Suppressor macrophage (primary cell): ENCODE data around the gene C5orf15.

Experiments
- DNase-seq, 4 experiments: peaks; one replicate each; pipeline ENCODE4 v3.0.0-alpha.2; 2020 to 2022

C5orf15 gene

DNA sequence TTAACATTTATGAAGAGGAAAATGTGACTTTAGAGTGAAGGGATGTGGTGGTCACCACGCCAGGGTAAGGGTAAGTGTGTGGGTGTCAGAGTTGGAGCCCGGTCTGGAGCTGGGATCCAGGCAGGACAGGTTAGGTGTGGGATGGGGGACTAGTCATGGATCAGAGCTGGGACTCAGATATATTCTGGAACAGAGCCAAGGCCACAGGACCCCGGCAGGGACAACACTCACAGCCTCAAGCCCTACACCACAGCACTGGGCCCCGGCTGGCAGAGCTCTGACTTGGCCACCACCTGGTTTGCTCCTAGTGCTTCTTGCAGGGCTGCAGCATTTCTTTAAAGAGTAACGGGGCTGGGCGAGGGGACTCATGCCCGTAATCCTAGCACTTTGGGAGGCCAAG lies 47.4 kb downstream of the C5orf15 start:
- no peak for DNase-seq

DNA sequence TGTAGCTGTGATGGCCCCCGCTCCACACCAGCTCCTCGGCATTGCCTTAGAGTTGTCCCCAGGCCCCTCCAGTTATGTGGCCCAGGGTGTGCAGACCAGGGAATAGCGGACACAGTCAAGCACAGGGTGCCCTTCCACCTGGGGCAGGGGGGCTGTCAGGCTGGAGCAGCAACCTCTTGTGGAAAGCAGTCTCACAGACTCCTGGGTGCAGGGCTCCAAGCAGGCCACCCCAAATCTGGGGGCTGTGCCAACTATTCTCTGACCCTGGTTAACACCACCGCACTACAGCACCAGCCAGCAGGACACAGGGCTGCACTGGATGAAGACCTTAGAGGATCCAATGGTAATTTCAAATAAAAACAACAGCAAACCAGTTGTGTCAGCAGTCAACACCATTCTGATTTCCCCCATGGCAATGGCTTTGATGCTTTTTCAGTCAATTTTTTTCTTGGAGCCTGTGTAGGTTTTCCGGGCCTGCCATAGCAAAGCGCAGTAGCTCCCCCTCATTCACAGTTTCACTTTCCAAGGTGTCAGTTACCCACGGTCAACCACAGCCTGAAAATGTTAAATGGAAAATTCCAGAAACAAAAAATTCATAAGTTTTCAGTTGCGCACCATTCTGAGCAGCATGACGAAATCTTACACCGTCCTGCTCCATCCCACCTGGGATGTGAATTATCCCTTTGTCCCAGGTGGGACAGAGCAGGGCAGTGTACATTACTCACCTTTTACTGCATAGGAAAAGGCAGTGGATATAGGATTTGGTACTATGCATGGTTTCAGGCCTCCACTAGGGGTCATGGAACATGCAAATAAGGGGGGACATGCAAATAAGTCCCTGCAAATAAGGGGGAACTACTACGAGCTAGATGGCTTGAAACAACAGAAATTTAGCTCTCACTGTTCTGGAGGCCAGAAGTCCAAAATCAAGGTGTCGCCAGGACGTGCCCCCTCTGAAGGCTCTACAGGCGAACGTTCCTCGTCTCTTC lies 49.0 kb downstream of the C5orf15 start:
- no peak for DNase-seq

DNA sequence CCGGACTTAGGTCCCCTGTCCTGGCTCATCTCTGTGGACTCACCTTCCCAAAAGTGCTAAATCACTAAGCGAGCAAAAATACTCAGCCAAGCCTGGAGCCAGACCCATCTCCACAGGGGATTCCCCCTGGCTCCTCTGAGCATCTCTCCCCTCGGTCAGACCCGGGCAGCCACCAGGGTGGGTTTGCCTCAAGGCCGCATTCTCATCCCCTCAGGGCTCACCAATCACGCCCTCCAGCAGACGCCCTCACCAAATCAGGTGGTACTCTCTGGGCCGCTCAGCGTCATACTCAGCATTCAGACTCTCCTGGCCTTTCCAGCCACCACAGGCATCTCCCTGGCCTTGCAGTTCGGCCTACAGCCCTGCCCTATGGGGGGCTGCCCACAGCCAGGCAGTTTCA lies 49.7 kb downstream of the C5orf15 start:
- no peak for DNase-seq

DNA sequence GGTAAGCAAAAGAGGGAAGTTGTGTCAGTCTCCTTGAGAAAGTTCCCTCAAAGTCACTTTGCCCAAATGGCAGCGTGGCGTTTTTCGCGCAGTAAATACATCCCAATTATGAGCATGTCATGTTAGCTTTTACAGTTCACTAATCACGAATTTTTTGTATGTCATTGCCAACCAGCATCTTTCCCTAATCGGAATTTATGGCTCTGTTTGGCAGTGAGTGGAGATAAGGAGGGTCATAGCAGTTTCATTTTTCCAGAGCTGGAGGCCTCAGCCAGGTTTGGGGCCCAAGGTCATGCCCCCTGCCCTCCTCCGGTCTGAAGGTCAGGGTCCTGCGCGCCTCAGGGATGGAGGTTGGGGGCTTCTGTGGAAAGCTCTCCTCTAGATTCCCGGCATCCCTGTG lies 50.1 kb downstream of the C5orf15 start:
- DNase-seq = no peak

DNA sequence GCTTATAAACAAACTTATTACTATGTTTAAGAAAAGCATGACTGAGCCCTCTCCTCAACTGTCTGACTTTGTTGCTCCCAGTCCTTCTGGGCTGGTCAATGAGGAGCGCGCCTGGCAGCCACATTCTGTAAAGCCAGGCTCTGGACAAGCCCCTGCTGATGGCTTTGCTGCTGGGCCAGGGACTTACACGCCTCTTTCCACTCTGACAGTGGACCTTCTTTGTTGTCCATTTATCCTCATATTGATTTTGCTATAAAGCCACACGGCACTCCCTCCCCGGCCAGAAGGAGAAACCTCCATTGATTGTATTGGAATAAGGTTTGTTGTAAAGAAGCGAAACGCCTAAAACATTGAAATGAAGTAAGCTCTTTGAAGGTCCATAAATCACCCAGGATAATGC lies 50.6 kb downstream of the C5orf15 start:
- DNase-seq = no peak

DNA sequence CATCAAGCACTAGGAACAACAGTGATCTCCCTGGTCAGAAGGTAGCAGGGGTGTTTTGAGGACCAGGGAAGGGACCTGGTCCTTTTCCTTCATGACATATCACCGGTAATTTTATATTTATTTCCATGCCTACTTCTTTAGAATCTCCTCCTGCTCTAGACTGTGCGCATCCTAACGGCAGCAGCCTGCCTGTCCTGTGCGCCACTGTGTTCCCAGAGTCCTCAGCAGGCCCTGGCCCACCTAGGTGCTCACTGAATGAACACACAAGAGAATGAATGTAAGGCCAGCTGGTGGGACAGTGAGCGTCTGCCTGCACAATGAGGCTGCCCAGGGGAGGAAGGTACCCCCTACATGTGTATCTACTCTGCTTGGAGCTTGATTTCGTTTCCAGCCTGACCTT lies 51.5 kb downstream of the C5orf15 start:
- no peak for DNase-seq

DNA sequence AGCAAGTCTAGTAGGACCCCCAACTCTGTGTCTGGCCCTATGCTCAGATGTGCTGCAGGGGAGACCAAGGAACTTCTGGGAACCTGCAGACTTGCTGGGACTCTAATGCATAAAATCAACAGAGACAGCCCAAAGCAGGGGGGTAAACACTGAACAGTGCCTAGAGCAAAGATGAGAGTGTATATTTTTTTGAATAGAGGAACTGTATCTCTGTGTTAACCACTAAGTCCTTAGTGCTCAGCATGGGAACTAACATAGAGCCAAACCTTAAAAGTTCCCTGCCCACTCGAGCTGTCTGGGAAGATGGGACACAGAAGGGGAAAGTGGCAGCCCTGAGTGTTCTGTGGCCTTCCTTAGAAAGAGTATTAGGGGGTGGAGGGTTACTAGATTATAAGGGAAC lies 51.9 kb downstream of the C5orf15 start:
- DNase-seq = no peak

DNA sequence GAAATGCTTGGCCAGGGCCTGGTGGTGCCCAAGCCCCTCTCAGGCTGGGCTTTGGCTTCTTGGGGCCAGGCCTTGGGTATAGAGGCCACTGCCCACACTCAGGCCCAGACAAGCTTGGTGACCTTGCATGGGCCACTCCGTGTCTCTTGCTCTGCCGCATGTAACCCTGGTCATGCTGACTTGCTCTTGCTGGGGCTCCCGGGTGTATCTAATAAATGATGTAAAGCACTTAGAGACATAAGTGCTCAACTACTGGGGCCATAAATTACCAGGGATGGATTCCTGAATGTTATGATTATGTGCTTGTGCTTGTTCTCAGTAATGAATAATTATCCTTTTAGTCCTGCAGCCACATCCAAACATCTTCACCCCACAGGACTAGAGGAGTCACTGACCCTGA lies 54.0 kb downstream of the C5orf15 start:
- DNase-seq = no peak

DNA sequence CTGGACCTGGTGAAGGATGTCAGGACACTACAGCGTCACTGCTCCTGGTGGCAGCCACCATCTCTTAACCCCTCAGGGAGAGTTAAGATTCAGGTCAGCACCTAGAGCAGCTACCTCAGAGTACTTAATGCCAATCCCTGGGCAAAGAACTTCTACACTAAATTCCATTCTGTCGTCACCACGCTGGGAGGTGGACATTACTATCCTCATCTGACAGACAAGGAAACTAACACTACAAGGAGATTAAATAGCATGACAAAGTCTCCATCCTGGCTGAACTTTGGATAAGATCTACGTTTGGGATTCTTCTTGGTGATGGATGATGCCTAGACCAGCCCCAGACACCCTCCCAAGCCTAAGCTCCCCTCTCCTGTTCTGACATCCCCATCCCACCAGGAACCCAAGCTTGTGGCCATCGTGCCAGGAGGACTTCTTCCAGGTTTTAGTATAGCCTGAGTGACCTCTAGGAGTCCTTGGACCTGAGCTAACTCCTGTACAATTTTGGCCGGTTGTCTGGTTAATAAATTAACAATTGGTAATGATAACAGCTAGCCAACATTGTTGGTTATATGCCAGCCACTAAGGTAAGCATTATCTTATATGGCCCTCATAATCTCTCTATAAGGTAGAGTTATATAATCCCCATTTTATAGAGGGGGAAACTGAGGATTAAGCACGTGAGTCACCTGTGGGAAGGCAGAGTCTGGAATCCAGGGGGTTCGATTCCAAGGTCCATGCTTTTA lies 54.8 kb downstream of the C5orf15 start:
- DNase-seq = no peak

DNA sequence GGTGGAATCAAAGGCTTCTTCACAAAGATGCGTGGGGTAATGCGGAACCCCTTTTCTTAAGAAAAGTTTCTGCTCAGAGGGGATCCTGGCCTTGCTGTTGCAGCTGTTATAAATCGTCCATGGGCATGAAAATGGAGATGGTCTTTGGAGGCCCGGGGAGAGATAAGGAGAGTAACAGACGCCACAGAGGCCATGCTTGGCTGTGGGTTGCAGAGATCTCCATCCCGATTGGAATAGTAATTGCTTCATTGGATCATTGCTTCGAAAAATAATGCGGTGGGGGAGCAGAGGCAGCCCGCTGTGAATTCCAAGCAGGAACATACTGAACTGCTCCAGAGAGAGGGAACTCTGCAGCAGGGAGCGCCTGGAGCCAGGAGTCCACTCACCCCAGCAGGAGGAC lies 55.5 kb downstream of the C5orf15 start:
- no peak for DNase-seq

DNA sequence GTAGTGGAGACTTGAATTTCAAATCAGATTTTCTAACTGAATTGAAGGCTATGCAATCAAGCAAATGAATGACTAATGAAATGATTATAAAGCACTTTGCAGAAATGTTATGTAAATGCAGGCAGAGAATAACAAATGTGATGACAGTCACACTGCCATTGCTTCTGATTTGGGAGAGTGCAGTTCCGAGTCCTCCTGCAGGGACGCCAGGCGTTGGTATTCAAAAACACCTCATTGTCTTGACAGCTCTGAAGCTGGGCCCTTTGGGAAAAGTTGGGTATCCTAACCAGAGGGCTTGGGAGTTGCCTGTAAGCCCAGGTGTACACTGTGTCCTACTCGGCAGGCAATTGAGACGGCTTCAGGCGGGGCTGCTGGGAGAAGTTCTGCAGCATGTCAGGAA lies 57.9 kb downstream of the C5orf15 start:
- DNase-seq = no peak

DNA sequence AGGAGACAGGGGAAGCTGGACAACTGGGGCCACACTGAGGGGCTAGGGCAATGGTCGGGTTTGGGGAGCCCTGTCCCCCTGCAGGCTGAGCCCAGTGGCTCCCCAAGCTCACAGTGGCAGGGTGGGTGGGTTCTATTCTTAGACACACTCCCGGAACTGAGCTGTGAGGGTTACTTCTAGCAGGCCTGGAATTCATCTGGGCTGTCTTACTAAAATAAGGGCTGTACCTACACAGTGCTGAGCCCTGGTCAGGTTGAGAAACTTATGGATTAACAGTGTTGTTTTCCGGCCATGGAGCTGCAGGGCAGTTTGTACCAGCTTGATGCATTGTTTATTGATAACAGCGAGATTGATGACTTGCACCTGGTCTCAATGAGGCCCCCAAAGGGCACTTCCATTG lies 58.8 kb downstream of the C5orf15 start:
- no peak for DNase-seq

DNA sequence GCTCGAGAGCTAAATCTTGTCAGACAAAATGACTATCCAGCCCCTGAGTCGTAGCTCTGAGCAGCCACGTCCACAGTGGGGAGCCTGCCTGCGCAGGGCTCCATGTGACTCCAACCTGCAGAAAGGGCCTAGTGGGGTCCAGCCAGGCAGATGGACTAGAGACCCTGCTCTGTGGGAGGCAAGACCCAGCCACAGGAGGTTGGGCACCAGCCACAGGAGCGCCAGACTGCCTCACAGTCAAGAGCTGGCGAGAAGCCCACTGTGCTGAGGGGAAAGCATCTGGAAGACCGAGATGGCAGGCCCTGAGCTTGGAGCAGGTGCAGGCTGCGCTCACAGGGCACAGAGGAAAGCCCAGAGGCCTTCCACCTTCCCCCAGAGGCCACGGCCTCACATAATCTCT lies 61.4 kb downstream of the C5orf15 start:
- no peak for DNase-seq

DNA sequence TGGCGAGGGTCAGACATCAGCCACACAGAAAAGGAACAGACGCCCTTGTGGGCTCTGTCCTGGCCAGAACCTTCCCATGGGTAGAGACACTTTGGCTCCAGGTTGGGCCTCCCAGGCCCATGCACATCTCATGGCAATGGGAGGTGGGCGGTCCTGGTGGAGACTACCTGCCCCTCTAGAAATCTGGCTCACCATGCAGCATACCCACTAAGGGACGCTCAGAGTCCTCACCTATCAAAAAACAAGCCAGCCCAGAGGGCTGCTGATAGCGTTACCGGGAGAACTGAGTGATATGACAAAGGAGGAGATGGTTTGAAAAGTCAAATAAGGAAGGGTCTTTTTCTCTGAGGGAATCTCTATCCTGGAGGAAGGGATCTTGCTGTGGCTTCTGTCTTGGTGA lies 62.1 kb downstream of the C5orf15 start:
- no peak for DNase-seq
